RPMI7951 (cell line): ENCODE data around the gene TMEM130. TPM values are rescaled to one million over a fixed set of nuclear protein-coding genes. Genes with fewer than 3 reads are reported as not detected.
A peak's percentile ranks its signal among the peaks of the same experiment; 100 is the strongest.

Source experiments
- DNase-seq: peaks from one replicate; pipeline ENCODE4 v3.0.0-alpha.2; 2012; ENCODE audit warnings: low read depth
- total RNA-seq: library from RNA; depleted of rRNA; stranded (reverse); fragments of >200 nt; shearing (Covaris generic); gene quantifications from 2 replicates; pipeline ENCODE4 v1.2.3, GENCODE V29; 2014; rRNA removed

TMEM130 gene, protein sequence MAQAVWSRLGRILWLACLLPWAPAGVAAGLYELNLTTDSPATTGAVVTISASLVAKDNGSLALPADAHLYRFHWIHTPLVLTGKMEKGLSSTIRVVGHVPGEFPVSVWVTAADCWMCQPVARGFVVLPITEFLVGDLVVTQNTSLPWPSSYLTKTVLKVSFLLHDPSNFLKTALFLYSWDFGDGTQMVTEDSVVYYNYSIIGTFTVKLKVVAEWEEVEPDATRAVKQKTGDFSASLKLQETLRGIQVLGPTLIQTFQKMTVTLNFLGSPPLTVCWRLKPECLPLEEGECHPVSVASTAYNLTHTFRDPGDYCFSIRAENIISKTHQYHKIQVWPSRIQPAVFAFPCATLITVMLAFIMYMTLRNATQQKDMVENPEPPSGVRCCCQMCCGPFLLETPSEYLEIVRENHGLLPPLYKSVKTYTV
- total RNA-seq = 0.12 and 0.29 TPM in 2 replicates

DNA sequence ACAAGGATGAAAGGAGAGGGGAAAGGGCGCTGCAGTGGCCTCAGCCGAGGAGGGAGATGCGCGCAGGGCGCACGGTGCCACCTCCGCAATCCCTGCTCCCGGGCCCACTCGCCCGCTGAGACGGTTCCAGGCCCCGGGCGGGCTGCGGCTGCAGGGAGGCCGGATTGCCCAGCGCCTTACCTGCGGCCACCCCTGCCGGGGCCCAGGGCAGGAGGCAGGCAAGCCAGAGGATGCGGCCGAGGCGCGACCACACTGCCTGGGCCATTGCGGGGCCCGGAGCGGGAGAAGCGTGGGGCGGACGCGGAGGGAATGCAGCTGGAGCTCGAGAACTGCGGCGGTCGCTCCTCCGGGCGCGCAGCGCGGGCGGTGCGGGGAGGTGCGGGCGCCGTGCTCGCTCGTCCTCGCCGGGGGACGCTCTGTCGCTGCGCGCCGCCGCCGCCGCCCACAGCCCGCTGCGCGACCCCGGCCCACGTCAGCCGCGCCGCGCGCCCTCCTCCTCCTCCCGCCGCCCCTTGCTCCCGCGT is at the start of gene TMEM130:
Gene TMEM130 (minus strand): TSS at position 418 of the 524 bp plus-strand sequence. CDS start 153 bp downstream, at position 265.
- DNase-seq = no peak

DNA sequence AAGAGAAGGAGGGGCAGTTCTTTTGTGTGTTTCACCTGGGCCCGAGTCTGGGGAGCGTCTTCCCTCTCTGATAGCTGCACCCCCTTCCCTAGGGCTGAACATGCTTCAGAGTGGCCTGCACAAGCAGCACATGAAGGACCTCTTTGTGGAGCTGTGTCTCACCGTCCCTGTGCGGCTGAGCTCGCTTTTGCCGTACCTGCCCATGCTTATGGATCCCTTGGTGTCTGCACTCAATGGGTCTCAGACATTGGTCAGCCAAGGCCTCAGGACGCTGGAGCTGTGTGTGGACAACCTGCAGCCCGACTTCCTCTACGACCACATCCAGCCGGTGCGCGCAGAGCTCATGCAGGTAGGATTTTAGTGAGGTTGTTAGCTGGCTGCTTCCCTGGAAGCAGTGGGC is 47.5 kb upstream of the TMEM130 start:
- no peak for DNase-seq

DNA sequence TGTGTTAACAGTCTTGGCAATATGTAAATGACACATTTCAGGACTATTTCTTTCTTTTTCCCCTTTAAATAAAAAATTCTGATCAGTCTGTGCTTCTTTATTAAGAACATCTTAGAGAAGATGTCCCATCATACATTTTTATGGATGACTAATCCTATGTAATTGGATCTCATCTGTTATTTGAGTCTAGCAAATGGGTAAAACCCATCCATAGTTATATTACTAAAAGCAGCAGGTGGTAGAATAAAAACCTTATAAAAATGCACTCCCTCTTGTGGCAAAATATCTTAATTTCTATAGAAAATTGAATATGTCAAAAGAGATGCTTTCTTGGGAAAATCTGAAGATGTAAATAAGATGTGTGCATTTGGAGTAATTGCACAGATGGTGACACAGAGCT is 43.8 kb upstream of the TMEM130 start:
- no peak for DNase-seq

DNA sequence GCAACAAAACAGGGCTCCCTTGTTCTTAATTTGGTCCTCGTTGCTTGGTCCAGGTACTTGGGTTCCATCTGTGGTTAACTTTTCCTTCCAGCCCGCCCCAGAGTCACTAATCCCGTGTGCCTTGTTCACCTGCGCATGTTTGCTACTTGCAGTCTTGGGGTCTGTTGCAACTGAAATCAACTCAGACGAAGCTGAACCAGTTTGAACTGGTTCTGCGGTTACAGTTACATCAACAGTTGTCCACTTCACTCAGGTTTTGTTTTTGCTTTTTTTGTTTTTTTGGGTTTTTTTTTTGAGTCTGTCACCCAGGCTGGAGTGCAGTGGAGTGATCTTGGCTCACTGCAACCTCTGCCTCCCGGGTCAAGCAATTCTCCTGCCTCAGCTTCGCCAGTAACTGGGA is 43.2 kb upstream of the TMEM130 start:
- no peak for DNase-seq

DNA sequence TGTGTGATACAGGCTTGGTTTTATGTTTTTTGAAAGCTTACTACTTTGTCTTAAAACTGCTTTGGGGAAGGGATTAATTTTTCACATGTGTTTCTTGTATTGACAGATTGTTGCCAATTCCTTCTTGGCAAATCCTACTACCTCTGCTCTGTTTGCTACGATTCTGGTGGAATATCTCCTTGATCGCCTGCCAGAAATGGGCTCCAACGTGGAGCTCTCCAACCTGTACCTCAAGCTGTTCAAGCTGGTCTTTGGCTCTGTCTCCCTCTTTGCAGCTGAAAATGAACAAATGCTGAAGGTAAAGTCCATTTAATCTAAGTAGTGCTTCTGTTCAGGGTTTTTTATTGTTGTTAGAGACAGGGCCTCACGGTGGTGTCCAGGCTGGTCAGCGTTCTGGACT is 42.1 kb upstream of the TMEM130 start:
- DNase-seq = no peak

DNA sequence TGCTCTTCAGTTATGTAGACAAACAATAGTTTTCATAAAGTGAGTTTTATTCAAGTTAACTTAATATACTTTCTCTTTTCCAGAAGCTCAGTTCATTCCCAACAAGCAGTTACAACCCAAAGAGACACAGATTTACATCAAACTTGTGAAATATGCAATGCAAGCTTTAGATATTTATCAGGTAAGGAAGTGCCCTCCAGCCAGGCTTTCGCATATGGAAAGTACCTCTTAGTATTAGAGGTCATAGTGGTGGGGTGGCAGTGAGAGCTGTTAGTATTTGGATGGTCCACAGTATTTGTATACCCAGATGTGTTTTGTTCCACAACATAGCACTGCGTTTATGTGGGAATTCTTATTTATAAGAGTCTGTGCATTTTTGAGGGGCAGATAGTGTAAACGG is 40.6 kb upstream of the TMEM130 start:
- DNase-seq = no peak

DNA sequence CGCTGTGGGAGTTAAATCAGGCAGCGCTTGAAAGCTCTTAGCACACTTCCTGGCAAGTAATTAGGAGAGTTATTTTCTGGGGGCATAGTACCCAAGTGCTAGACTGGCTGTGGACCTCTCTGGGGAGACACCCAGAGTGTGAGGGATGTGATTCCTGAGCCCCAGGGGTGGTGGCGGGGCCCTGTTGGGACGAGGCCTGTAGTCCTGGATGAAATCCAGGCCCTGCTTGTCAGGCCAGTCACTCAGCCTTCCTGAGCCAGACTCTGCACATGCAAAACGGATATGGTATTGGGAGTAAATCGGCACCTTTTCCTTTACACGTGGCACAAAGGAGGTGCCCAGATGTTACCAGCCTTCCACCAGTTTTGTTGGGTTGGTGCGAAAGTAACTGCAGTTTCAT is 39.7 kb upstream of the TMEM130 start:
- no peak for DNase-seq

DNA sequence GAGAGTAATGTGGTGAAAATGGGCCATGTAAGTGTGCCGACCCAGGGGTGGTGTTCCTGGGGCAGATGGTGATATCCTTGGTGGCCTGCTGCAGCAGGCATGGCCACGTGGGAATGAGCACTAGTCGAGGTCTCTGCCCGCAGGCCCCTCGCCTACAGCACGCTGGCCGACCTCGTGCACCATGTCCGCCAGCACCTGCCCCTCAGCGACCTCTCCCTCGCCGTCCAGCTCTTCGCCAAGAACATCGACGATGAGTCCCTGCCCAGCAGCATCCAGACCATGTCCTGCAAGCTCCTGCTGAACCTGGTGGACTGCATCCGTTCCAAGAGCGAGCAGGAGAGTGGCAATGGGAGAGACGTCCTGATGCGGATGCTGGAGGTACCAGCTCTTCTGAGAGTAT is 38.8 kb upstream of the TMEM130 start:
- DNase-seq = no peak

DNA sequence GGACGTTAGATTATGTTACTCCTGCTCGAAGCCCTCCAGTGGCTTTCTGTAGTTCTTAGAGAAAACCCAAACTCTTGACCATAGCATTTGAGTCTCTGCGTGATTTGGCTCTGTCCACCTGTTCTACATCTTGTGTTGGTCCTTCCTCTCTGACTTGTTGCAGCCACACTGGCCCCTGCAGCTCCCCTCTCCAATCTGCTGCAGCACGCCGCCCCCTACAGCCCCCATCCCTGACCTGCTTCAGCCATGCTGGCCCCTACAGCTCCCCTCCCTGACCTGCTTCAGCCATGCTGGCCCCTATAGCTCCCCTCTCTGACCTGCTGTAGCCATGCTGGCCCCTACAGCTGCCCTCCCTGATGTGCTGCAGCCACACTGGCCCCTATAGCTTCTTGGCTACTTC is 37.8 kb upstream of the TMEM130 start:
- no peak for DNase-seq

DNA sequence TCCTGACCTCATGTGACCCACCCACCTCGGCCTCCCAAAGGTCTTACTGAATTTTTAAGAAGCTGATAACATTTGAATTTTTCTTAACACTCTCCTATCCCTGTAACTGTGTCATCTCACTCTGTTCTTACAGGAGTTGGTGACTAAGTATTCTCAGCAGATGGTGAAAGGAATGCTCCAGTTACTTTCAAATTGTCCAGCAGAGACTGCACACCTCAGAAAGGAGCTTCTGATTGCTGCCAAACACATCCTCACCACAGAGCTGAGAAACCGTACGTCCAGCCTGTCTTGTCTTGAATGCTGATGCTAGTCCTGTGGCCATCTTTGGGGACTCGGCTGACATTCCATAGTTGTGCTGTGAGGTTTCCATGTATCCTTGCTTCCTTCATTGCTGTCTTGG is 33.4 kb upstream of the TMEM130 start:
- no peak for DNase-seq

DNA sequence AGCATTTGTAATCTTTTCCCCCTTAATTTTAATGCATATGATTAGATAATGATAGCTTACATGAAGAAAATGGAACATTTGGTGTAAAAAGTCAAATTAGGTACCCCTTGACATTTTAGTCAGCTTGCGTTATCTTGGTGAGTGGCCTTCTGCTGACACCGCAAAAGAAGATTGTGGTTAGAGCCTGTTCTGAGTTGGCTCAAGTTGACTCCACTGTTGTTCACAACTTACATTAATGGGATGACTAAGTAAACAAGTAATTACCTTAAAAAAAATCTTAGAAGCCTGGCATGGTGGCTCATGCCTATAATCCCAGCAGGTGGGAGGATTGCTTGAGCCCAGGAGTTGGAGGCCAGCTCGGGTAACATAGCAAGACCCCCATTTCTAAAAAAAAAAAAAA is 32.7 kb upstream of the TMEM130 start:
- DNase-seq = no peak

DNA sequence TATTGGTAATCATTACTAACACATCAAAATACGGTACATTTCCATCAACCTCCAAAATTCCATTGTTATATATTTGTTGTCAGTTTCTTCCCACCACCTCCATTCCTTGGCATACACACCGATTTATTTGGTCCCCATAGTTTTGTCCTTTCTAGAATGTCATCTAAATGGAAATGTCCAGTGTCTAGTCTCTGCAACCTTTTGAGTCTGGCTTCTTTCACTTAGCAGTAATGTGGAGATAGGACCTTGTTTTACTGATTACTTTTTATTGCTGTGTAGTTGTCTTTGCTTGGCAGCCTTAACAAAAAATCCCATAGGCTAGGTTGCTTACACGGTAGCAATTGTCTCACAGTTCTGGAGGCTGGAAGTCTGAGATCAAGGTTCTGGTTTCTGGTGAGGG is 31.0 kb upstream of the TMEM130 start:
- DNase-seq = no peak

DNA sequence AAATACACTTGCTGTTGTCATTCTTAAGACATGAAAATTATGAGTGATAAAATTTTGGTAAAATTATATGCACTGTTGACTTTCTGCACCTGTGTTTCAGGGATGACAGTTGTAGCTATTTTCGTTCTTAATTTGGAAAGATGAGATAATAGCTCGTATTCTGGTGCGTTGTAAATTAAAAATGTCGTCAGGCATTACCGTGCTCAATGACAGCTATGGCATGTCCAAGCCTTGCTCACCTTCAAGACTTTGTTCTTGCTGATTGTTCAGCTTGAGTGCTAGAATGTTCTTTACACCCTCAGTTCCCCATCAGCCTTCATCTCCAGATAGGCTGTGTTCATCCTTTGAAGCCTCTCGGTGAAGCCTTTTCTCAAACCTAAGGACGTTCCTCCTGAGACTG is 30.0 kb upstream of the TMEM130 start:
- no peak for DNase-seq

DNA sequence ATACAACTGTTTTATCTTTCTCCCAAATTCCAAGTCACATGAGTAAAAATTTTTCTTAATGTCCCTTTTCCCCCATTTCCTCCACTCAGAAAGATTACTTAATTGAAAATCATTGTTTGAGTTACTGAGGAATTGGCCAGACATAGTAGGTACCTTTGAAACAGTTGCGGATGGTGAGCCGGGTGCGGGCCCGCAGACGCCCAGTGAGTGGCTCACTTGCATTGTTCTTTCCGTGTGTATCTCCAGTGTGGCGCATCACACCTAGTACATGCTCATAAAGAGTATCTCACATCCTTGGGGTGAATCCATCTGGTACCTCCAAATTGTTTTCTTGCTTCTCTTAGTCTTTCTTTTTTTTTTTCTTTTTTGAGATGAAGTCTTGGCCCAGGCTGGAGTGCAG is 22.8 kb upstream of the TMEM130 start:
- no peak for DNase-seq

DNA sequence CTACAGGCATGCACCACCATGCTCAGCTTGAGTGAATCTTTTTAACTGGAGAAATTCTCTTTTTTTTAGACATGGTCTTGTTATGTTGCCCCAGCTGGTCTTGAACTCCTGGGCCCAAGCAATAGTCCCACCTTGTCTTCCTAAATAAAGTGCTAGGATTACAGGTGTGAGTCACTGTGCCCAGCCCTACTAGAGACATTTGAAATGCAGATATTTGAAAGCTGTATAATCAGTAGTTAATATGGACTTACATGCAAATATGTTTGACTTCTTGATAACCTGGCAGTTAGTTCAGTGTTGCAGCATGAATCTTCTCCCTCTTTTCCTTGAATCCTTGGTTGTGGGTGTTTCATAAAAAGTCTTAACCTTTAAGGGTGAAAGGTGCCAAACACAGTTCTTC is 17.2 kb upstream of the TMEM130 start:
- no peak for DNase-seq

DNA sequence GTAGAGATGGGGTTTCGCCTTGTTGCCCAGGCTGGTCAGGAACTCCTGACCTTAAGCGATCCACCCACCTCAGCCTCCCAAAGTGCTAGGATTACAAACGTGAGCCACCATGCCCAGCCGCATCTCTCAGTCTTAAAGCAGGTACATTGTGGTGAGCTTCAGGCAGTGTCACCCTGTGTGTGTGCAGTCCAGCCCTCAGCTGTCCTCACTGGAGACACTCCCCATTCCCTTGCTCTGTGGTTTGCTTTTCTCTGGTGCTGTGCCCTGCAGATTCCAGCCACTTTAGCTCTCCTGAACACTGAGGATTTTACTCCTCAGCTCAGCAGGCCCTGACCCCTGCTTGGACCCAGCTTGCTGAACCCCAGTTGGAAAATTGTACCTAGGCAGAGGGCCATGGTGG is 14.6 kb upstream of the TMEM130 start:
- no peak for DNase-seq

DNA sequence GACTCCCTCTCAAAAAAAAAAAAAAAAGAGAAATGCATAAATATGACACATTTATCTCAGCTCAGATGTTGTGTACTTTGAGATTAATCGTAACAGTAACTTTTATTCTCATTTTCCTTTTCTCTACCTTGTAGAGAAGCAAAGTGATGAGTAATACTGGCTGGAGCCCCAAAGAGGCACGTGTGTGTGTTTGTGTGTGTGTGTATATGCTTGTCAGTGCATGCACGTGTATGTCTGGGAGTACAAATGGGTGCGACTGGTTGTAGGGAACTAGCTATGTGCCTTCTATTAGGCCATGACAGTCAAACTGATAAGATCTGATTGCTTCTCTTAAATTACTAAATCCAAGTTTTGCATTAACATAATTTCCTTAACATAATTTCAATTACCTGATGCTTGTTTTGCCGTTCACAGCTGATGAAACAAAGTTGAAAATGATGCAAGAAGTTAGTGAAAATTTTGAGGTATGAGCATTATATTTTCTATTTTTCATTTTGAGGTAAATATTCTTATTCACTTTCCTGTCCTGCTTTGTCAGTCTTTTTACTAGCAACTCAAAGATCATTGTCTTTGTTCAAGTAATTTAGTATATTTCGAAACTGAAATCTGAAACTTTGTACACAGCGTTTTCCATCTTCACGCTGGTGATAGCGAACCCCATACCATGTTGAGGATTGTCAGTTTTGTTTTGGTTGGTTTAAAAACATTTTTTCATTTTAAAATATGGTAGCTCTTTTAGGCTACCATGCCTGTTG is 11.9 kb upstream of the TMEM130 start:
- no peak for DNase-seq

DNA sequence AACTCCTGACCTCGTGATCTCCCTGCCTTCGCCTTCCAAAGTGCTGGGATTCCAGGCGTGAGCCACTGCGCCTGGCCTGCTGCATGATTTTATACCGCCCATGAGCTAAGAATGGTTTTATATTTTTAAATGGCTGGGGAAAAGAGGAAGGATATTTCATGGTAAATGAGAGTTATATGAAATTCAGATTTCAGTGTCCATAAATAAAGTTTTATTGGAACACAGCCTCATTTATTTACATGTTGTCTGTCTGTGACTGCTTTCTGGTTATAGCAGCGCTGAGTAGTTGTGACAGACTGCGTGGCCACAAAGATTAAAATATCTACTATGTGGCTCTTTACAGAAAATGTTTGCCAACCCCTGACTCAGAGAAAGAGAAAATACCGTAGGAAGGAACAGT is 10.7 kb upstream of the TMEM130 start:
- no peak for DNase-seq

DNA sequence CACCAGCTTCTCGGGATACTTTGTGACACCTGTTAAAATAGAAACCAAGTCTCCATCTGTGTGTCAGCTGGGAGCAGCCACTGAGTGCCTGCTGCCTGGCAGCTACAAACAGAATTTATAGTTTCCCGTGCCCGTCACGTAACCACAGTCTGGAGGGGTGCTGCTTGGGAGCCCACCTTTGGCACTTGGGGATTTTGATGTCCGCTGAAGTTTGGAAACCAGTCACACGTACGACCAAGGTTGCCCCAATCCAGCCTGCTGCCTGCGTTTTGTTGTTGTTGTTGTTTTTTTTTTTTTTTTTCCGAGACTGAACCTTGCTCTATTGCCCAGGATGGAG is 10.1 kb upstream of the TMEM130 start:
- DNase-seq = no peak

DNA sequence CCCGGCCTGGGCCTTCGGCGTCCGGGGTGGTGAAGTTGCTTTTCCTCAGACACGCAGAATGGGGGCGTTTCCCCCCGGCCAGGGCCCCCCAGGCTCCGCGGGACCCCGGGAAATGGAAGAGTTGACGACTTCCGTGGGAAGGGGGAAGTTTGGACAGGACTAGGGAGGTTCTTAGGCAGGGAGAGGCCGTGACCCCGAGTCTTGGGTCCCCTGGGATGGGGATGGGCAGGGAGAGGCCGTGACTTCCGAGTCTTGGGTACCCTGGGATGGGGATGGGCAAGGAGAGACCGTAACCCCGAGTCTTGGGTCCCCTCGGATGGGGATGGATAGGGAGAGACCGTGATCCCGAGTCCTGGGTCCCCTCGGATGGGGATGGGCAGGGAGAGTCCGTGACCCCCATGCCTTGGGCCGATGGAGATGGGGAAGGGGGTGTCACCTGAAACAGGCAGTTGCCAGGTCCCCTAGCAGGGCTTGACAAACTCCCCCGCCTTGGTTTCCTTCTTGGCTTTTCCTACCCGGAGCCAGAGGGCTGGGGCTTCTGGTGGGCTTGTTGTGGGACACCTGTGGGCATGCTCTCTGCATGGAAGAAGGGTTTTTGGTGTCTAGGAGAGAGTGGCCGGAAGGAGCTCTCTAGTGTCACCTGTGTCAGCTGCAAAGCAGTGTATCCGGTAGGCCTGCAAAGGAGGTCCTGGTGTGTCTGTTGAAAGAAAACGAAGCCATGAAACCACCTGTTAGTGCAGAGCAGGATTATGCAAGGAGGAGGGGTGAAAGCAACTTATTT is 9.6 kb upstream of the TMEM130 start:
- DNase-seq = no peak

DNA sequence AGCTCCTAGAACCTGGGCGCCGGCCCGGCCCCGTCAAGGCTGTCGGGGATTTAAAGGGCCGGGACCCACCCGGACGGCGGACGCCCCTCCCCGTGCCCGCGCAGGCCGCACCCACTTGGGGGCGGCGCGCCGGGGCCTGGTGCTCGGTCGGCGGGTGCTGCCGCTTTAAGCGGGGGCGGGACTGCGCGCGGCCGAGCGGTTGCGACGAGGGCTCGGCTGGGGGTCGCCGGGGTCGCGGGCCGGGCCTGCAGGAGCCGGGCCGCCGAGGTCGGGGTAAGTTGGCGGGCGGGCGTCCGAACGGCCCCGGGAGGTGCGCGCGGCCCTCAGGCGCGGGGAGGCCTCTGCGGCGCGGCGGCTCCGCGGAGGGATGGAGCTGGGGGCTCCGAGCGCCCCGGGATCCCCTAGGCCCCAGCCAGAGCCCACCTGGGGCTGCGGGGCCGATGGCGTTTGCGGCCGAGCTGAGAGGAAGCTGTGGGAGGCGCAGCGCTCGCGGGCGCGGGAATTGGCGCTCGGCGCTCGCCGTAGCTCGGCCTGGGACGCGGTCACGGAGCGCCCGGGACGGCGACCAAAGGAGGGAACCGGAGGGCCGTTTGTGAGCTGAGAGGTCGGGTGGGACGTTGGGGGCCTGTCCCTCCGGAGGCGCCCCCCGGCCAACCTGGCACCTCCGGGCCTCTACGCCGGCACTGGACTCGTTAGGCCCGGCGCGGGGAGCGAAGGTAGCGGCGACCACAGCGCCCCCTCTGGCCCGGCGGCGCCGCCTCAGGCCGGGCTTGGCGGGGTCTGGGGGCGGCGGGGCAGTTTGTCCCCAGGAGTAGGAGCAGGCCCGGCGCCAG is 8.8 kb upstream of the TMEM130 start, which contains the start of gene TRRAP:
Gene TRRAP (plus strand): TSS at position 168 of the 833 bp plus-strand sequence. CDS start 2,619 bp downstream, outside the sequence.
- peak; percentile 71 for DNase-seq
